ENCODE results near the gene SELENOK.
"Not testable (repeated sequence)": the region's sequence is repeated elsewhere in the genome, so short reads cannot be mapped to it uniquely, and the experiment has no call there.

The SELENOK gene

DNA sequence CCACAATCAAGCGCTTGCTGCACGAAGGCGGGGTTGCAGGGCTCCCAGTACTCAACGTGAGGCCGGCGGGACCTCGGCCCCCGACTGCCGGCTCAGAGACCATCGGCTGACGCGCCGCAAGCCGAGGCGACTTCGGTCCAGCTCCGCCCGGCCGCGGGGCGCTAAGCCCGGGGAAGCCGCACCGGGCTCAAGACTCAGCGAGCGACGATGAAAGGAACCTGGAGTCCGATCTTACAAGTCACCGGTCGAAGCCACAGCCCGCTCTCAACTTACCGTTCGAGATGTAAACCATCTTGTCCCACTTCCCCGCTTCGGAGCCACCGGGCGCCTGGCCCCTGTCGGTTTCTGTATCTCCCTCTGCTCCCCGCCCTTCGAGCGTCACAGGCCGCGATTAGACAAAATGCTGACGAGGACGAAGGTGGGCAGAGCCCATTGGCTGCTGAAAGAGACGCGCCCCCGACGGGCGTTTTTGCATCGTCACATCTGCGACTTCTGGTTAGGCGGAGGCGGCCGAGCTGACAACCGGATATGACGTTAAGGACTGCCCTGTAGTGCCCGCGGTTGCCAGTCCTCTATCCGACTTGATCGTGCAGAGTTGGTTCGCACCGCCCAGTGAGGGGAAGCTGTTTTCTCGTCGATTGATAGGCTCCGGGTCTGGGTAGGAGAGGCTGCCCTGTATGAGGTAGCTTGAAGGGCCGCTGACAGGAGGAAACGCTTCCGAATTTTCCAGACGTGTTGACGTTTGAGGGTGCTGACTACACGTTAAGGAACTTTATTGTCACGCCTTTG, at the start of gene SELENOK:
Gene SELENOK, minus strand, starts transcription at position 363 of the 789 bp plus-strand sequence.
- peak; percentile 98 for DNase-seq (ENCODE audit: low spot score)

DNA sequence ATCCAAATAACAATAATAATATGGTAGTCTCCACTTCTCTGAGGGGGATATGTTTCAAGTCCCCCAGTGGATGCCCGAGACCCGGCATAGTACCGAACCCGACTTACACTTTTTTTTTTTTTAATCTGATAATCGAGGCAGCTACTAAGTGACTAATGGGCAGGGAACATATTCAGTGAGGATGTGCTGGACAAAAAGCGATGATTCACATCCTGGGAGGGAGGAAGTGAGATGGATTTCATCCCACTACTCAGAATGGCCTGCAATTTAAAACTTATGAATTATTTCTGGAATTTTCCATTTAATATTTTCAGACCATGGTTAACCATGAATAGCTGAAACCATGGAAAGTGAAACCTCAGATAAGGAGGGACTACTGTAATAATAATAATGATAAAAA, 49.5 kb upstream of the SELENOK start:
- no peak for DNase-seq (ENCODE audit: low spot score)

DNA sequence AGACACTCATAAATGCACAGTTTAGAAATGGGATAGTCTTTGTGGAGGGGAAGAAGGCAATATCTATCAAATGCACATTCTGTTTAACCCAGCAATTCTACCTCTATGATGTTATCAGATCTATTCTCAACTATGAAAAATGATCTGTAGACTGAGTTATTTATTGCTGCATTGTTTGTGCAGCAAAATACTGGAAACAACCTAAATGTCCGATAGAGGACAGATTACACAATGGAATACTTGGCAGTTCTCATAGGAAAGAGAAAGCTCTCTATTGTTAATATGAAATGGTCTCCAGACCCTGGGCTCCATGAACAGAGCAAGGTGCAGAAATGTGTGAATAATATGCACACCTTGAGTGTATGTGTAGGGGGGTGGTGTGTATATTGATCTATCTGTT, 49.0 kb upstream of the SELENOK start:
- no peak for DNase-seq (ENCODE audit: low spot score)

DNA sequence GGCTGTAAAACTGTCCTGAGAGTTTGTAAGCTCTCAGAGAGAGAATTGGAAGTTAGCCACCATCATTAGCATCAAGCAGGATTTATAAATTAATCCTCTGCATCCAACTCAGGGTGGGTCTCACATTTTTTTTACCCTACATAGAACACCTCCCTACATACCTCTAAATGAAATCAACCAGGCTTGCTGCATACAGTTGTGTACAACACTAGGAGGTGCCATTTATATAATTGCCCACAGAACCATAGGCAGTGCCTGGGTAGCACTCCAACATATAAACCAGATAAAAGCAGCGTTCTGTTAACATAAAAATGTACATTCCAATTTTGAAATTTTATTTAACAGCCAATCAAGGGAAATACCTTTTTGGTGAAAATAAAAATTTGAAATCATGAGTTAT, 48.2 kb upstream of the SELENOK start:
- no peak for DNase-seq (ENCODE audit: low spot score)

DNA sequence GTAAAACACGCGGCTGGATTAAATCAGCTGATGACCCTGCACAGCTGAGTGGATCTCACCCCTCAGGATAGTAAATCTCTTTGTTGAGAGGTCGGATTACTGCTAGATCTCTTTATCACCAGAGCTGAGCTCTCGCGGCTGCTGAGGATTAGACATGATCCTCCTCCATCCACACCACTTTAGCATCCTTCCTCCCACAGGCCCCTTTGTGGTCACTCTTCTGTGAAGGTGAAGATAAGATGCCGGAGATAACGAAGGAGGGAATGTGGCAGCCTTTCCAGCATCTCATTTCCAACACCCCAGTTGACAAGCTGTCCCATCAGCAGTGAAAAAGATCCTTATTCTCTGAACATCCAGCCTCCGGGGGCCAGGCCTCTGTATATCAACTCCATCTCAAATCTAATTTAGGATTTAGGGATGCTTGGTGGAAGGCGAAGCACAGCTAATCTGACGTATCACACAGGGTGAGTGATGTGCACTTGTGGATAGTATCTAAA, 47.5 kb upstream of the SELENOK start:
- no peak for DNase-seq (ENCODE audit: low spot score)

DNA sequence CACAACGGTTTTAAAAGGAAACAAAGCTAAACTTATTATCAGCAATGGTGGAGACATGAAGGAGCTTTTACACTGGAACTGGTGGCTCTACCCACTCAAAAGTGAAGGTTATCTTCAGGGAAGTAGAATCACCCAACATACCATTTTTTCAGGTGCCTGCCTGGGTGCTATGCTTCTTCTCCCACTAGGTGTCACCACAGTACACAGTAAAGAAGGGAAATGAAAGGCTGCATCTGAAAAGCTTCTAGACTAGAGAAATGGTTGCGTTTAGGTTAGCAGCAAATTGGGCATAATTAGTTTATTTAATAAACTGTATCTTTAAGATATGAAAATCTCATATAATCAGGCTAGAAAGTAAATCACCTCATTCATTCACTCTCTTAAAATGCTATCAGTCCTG, 47.0 kb upstream of the SELENOK start:
- DNase-seq (ENCODE audit: low spot score) = peak; percentile 25

DNA sequence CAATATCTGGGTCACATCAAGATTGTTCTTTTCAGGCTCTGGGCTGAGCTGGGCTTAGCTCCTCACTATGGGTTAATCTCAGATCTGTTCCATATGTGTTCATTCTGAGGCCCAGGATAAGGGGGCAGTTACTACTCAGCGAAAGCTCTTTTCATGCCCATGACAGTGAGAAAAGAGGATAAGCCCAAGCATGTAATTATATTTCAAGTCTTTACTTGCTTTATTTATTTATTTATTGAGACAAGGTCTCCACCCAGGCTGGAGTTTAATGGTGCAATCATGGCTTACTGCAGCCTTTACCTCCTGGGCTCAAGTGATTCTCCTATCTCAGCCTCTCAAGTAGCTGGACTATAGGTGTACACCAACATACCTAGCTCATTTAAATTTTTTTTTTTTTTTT, 44.7 kb upstream of the SELENOK start:
- no peak for DNase-seq (ENCODE audit: low spot score)

DNA sequence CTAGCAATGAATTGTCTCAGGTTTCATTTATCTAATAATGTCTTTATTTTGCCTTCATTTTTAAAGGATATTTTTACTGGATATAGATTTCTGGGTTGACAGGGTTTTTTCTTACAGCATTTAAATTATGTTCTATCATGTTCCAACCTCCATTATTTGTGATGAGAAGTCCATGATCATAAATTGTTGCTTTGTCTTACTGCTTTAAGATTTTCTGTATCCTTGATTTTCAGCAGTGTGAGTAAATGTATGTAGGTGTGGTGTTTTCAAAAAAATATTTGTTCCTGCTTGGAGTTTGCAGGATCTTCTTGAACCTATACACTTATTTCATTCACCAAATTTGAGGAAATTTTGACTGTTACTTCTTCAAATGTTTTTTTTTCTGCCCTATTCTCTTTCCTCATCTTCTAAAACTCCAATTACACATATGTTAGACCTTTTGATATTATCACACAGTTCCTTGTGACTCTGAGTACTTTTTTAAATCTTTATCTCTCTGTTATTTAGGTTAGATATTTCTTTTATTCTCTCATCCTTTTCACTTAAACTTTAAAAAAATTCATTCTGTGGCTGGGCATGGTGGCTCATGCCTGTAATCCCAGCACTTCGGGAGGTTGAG, 43.7 kb upstream of the SELENOK start:
- no peak for DNase-seq (ENCODE audit: low spot score)

DNA sequence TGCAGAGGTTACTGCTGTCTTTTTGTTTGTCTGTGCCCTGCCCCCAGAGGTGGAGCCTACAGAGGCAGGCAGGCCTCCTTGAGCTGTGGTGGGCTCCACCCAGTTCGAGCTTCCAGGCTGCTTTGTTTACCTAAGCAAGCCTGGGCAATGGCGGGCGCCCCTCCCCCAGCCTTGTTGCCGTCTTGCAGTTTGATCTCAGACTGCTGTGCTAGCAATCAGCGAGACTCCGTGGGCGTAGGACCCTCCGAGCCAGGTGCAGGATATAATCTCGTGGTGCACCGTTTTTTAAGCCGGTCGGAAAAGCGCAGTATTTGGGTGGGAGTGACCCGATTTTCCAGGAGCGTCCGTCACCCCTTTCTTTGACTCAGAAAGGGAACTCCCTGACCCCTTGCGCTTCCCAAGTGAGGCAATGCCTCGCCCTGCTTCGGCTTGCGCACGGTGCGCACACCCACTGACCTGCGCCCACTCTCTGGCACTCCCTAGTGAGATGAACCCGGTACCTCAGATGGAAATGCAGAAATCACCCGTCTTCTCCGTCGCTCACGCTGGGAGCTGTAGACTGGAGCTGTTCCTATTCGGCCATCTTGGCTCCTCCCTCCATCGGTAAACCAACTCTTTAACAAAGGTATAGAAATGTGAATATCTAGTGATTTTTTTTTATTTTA, 35.7 kb upstream of the SELENOK start:
- DNase-seq (ENCODE audit: low spot score) = not testable (repeated sequence)

DNA sequence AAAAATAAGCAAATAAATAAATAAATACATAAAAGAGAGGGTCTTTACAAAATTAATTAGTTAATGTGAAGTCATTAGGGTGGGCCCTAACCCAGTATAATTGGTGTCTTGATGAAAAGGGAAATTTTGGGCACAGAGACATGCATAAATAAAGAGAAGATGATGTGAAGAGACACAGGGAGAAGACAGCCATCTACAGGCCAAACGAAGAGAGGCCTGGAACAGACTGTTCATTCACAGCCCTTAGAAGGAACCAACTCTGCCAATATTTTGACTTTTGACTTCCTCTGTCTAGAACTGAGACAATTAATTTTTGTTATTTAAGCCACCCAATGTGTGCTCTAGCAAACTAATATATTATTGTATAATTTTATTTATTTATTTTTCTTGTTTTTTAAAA, 29.6 kb upstream of the SELENOK start:
- DNase-seq (ENCODE audit: low spot score) = no peak

DNA sequence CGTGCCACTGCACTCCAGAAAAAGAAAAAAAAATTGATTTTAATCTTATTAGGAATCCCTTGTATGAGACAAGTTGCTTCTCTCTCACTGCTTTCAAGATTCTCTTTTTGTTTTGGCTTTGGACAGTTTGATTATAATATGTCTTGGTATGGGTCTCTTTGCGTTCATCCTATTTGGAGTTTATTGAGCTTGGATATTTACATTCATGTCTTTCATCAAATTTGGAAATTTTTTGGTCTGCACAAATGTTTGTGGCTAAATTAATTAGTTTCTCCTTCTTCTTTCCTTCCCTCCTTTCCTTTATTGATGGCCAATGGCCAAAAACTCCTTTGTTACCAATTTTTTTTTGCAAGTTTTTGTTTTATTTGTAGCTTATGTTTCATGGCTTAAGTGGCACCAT, 28.1 kb upstream of the SELENOK start:
- DNase-seq (ENCODE audit: low spot score) = no peak

DNA sequence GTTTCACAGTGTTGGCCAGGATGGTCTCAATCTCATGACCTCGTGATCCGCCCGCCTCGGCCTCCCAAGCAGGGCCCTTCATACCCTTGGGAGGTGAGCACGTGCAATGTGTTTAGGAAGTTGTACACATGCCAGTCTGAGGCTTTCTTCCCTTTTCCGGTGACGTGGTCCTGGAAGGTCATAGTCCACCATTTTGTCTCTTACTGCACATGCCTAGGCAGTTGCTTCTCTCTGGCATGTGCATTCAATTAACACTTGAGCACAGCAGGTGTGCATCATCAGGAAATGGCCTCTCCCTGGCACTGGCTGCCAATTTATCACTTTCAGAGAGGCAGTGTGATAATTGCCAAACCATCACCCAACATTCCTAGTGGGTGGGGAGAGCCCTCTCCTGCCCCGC, 21.7 kb upstream of the SELENOK start:
- DNase-seq (ENCODE audit: low spot score) = no peak

DNA sequence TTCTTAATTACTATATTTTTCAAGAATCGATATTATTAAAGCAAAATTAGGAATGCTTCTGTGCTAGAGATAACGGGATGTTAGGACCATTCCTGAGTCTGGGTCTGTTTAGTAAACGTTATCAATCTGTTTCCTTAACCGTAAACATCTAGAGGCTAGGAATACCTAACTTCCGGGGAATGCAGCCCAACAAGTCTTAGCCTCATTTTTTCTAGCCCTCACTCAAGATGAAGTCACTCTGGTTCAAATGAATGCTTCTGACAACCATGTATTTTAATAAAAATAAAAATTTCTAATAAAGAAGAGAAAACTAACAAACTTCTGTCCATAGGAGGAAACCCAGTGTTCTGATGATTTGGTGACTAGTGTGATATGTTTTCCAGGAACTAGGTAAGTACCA, 11.1 kb upstream of the SELENOK start:
- DNase-seq (ENCODE audit: low spot score) = no peak

DNA sequence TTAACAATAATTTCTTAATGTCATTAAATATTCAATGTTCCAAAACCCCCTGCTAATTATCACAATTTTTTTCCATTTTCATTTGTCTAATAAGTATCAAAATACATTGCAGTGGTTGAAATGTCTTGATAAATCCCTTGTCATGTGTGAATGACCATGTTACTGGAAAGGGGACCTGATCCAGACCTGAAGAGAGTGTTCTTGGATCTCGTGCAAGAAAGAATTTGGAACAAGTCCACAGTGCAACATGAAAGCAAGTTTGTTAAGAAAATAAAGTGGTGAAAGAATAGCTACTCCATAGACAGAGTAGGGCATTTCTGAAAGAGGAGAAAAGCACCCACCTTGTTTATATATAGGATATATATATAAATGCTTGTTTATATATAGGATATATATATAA, 10.4 kb upstream of the SELENOK start:
- DNase-seq (ENCODE audit: low spot score) = no peak

DNA sequence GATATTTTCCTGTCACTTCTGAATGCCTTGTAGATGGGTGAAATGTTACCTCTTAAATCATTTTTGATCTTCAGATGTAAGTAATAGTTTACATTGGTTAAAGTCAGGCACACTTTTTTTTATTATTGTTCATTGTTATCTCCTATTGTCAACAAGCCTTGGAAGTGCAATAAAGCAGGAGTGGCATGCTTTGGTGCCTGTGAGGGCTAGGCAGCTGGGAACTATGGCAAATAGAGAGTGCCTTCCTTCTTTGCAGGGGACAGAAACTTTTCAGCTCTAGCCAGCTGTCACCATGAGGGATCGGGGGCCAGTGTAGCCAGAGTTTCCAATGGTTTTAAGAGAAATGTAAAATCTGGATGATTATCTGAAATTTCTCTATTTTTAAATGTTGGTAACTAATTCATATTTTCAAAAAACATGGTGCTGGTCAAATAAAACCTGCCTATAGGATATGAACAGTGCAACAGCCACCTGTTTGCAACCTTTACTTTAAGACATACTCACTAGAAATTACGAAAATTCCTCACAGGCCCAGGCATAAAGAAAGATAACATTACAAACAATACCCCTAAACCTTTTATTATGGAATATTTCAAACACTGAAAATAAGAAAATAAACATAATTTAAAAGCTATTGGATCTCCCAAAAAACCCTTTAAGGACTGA, 9.1 kb upstream of the SELENOK start:
- no peak for DNase-seq (ENCODE audit: low spot score)

DNA sequence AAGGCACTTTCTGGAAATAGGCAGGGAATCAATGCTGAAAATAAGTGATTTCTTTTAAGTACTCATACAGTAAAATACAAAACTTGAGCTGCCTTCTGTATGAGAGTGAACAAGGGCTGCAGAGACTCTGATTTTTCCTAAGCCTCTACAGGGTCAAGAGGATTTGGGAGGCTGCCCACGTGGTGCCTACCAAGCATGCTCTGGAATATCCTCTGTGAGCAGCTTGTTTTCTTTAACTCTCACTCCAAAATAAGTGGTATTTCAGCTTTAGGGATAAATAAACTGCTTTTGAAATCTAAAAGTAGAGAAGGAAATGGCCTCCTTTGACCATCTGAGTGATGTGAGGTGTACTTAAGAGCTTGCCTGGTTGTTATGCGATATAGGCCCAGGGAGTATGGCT, 8.1 kb upstream of the SELENOK start:
- DNase-seq (ENCODE audit: low spot score) = no peak

DNA sequence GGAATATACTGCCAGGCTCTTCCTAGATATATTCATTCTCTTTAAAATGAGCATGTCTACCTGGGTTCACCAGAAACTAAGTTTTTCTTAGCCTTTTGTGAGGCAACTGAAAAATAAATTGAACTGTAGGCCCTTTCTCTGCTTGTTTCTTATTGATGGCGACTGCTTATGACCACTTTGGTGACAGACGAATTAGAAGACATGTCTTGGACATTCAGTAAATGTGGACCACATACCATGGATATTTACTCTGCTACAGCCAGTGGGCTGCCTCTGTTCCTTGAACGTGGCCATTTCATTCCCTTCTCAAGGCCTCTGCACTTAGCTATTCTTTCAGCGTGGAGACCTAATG, 603 bp upstream of the SELENOK start:
- no peak for DNase-seq (ENCODE audit: low spot score)

DNA sequence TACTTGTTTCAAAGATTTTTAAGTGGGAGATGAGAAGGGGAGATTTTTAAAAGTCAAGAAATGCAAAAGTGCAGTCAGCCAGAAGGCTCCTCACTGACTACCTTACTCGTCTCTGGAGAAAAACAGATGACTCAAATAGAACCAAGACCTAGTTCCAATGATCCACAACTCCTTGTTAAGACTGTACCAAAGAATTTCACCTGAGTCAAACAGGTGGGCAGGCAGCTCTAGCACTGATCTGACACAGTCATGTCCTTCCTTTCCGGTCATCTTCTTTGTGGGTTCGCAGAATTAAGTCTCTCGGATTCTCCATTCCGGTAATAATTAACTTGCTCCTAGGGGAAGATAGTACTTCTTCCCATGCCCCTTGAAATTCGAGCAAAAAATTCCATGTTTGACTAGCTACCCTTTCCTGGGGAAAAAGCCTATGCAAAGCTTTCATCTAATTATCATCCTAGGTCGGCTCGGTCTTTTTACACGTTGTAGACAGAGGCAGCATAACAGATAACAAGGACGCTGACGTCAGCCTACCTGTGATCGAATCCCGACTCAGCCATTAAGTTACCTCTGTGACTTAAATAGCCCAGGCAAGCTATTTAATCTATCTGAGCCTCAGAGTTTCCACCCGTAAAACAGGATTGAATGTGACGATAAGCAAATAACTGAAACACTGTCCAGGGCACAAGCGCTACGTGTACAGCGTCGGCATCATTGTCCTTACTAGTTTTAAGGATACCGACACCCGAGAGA, 758 bp downstream of the SELENOK start:
- DNase-seq (ENCODE audit: low spot score) = peak; percentile 54

DNA sequence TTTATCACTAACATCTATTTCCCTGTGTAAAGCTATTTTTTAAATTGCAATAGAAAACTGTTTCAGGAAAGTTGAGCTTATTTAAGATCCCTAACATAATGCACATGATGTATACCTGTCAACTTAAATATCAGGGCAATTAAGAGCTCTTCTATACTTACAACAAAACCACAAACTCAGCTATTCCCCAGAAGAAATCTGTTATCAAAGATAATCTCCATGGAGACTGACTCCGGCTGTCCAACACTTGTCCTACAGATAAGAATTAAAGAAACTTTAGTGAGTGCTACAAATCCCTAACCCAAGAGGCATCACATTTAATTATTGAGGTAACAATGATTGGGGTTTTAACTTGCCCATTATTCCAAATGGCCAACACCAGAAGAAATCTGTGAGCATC, 3.4 kb downstream of the SELENOK start:
- DNase-seq (ENCODE audit: low spot score) = no peak

DNA sequence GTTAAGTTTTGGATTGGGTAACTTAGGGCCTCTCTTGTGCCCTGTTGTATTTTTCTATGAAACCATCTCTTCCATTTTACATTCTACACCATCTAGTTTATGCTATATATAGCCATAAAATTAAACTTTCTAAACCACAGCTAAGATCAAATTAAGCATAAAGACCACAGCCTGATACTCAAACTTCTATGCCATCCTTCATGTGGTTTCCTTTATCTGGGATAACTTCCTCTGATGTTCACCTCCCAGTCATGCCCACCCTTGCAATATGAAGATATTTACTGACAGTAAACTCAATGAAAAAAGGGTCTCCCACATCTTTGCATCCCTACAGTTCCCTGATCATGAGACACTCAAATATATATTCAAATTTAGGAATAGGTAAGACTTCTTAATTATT, 4.2 kb downstream of the SELENOK start:
- DNase-seq (ENCODE audit: low spot score) = no peak

DNA sequence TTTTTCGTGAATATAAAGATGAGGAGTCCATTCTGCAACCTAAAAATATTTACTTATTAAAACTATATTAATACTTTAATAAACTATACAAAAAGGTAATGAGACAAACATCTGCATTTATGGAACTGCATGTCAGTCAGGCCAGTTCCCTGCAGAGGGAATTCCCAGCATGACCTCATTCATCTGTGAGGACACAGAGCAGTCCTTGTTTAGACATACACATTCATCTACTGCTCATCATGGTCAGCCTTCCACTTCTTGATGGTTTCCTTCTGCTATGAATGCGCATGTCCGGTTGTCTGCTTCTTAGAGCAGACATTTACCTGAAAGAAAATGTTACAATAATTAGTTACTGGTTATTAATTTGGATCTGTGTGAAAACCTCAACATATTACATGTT, 6.4 kb downstream of the SELENOK start:
- DNase-seq (ENCODE audit: low spot score) = no peak

DNA sequence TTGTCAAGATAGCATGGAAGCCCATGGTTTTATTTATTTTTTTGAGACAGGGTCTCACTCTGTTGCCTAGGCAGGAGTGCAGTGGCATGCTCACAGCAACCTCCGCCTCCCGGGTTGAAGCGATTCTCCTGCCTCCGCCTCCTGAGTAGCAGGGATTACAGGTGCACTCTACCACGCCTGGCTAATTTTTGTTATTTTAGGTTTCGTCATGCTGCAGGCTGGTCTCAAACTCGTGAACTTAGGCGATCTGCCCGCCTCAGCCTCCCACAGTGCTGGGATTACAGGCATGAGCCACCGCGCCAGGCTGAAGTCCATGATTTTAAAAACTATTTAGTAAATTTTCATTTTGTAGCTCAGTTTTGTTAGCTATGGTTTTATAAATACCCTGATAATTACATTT, 7.0 kb downstream of the SELENOK start:
- no peak for DNase-seq (ENCODE audit: low spot score)

Measured in CD4-positive, alpha-beta T cell treated with Interleukin-2 at 100 ng/mL for 4 hours (primary cell).